Measurements from ENCODE around the gene ROR1.

ROR1 gene

GRCh38 chr1:64192290-64192689 is 418.5 kb downstream of the ROR1 start:
- DNase-seq (ENCODE audit: low spot score in 2 of 2) = no peak
- H3K4me1 ChIP-seq = no peaks in the 10 kb centered on the region
- in situ Hi-C loops (cut with MboI; ENCODE audit: low sequenced_read_pairs) = no loop called here

GRCh38 chr1:64194168-64195080 is 420.6 kb downstream of the ROR1 start:
- Histone ChIP-seq H3K9me3 (no peaks in the 10 kb centered on the region), H3K27me3 (ENCODE audit: low read depth) (no peaks in the 10 kb centered on the region; the same call in 1 of the 2 replicates), H3K4me3 (no peak overlapping the region), H3K36me3 (replicated peaks) (no peaks in the 10 kb centered on the region), H3K4me1 (no peaks in the 10 kb centered on the region)
- in situ Hi-C loops (cut with MboI; ENCODE audit: low sequenced_read_pairs) = no loop called here
- no peak for DNase-seq (ENCODE audit: low spot score in 2 of 2)

More at GRCh38 chr1:64192290-64192689, 418.5 kb downstream of the ROR1 start:
- Histone ChIP-seq H3K9me3 (no peaks in the 10 kb centered on the region), H3K36me3 (replicated peaks) (no peaks in the 10 kb centered on the region), H3K4me3 (no peak overlapping the region), H3K27me3 (ENCODE audit: low read depth) (no peaks in the 10 kb centered on the region; the same call in 1 of the 2 replicates)

GRCh38 chr1:64195081-64195395 is 421.2 kb downstream of the ROR1 start:
- no peaks in the 10 kb centered on the region for H3K36me3 ChIP-seq (replicated peaks)
- H3K27me3 ChIP-seq (ENCODE audit: low read depth) = no peaks in the 10 kb centered on the region; the same call in 1 of the 2 replicates
- in situ Hi-C loops (cut with MboI; ENCODE audit: low sequenced_read_pairs) = no loop called here
- no peak overlapping the region for H3K4me3 ChIP-seq
- no peak for DNase-seq (ENCODE audit: low spot score in 2 of 2)
- no peaks in the 10 kb centered on the region for H3K9me3 ChIP-seq
- no peaks in the 10 kb centered on the region for H3K4me1 ChIP-seq

GRCh38 chr1:64196074-64196870 is 422.5 kb downstream of the ROR1 start:
- no peak overlapping the region for H3K4me3 ChIP-seq
- H3K36me3 ChIP-seq (replicated peaks) = no peaks in the 10 kb centered on the region
- H3K4me1 ChIP-seq = no peaks in the 10 kb centered on the region
- in situ Hi-C loops (cut with MboI; ENCODE audit: low sequenced_read_pairs) = no loop called here
- no peaks in the 10 kb centered on the region for H3K9me3 ChIP-seq
- no peaks in the 10 kb centered on the region; the same call in 1 of the 2 replicates for H3K27me3 ChIP-seq (ENCODE audit: low read depth)
- DNase-seq (ENCODE audit: low spot score in 2 of 2) = no peak

GRCh38 chr1:64197076-64197475 is 423.3 kb downstream of the ROR1 start:
- in situ Hi-C loops (cut with MboI; ENCODE audit: low sequenced_read_pairs) = no loop called here

GRCh38 chr1:64199154-64199553 is 425.3 kb downstream of the ROR1 start:
- no peaks in the 10 kb centered on the region for H3K9me3 ChIP-seq
- no peak overlapping the region for H3K4me3 ChIP-seq
- no peak for DNase-seq (ENCODE audit: low spot score in 2 of 2)
- H3K36me3 ChIP-seq (replicated peaks) = no peaks in the 10 kb centered on the region
- H3K4me1 ChIP-seq = no peaks in the 10 kb centered on the region
- H3K27me3 ChIP-seq (ENCODE audit: low read depth) = no peaks in the 10 kb centered on the region; the same call in 1 of the 2 replicates
- in situ Hi-C loops (cut with MboI; ENCODE audit: low sequenced_read_pairs) = no loop called here

More at GRCh38 chr1:64197076-64197475, 423.3 kb downstream of the ROR1 start:
- Histone ChIP-seq H3K36me3 (replicated peaks) (no peaks in the 10 kb centered on the region), H3K9me3 (no peaks in the 10 kb centered on the region), H3K4me3 (no peak overlapping the region), H3K27me3 (ENCODE audit: low read depth) (no peaks in the 10 kb centered on the region; the same call in 1 of the 2 replicates), H3K4me1 (no peaks in the 10 kb centered on the region)
- DNase-seq (ENCODE audit: low spot score in 2 of 2) = no peak

GRCh38 chr1:64200064-64200463 is 426.2 kb downstream of the ROR1 start:
- Histone ChIP-seq H3K4me1 (no peaks in the 10 kb centered on the region), H3K27me3 (ENCODE audit: low read depth) (no peaks in the 10 kb centered on the region), H3K4me3 (no peak overlapping the region), H3K9me3 (no peaks in the 10 kb centered on the region), H3K36me3 (replicated peaks) (no peaks in the 10 kb centered on the region)
- in situ Hi-C loops (cut with MboI; ENCODE audit: low sequenced_read_pairs) = no loop called here
- no peak for DNase-seq (ENCODE audit: low spot score in 2 of 2)

- no peak for DNase-seq (ENCODE audit: low spot score in 2 of 2)
- in situ Hi-C loops (cut with MboI; ENCODE audit: low sequenced_read_pairs) = no loop called here
Measured at GRCh38 chr1:64203420-64203819, 429.6 kb downstream of the ROR1 start, which contains the start of gene UBE2U. Gene UBE2U, plus strand, starts transcription at chr1:64203623. Its CDS starts 428 bp downstream, at chr1:64204051.

GRCh38 chr1:64209221-64209620 is 435.4 kb downstream of the ROR1 start:
- no peaks in the 10 kb centered on the region for H3K36me3 ChIP-seq (replicated peaks)
- H3K27me3 ChIP-seq (ENCODE audit: low read depth) = peaks cover 21% of the 10 kb centered on the region
- H3K9me3 ChIP-seq = no peaks in the 10 kb centered on the region
- H3K4me3 ChIP-seq = no peak overlapping the region
- in situ Hi-C loops (cut with MboI; ENCODE audit: low sequenced_read_pairs) = no loop called here
- H3K4me1 ChIP-seq = no peaks in the 10 kb centered on the region
- DNase-seq (ENCODE audit: low spot score in 2 of 2) = no peak

More at GRCh38 chr1:64203420-64203819, 429.6 kb downstream of the ROR1 start, which contains the start of gene UBE2U:
- H3K27me3 ChIP-seq (ENCODE audit: low read depth) = peaks cover 11% of the 10 kb centered on the region
- no peaks in the 10 kb centered on the region for H3K36me3 ChIP-seq (replicated peaks)
- no peaks in the 10 kb centered on the region for H3K4me1 ChIP-seq
- no peaks in the 10 kb centered on the region for H3K9me3 ChIP-seq
- no peak within 1 kb of the TSS for H3K4me3 ChIP-seq

- Histone ChIP-seq H3K4me3 (no peak overlapping the region), H3K4me1 (no peaks in the 10 kb centered on the region), H3K9me3 (no peaks in the 10 kb centered on the region), H3K27me3 (ENCODE audit: low read depth) (peaks cover 12% of the 10 kb centered on the region), H3K36me3 (replicated peaks) (no peaks in the 10 kb centered on the region)
- no peak for DNase-seq (ENCODE audit: low spot score in 2 of 2)
- in situ Hi-C loops (cut with MboI; ENCODE audit: low sequenced_read_pairs) = no loop called here
Measured at GRCh38 chr1:64212031-64212430, 438.2 kb downstream of the ROR1 start.

- Histone ChIP-seq H3K36me3 (replicated peaks) (no peaks in the 10 kb centered on the region), H3K9me3 (no peaks in the 10 kb centered on the region), H3K27me3 (ENCODE audit: low read depth) (peaks cover 13% of the 10 kb centered on the region), H3K4me1 (no peaks in the 10 kb centered on the region), H3K4me3 (no peak overlapping the region)
- in situ Hi-C loops (cut with MboI; ENCODE audit: low sequenced_read_pairs) = no loop called here
- DNase-seq (ENCODE audit: low spot score in 2 of 2) = no peak
Measured at GRCh38 chr1:64215576-64215975, 441.8 kb downstream of the ROR1 start.

GRCh38 chr1:64220241-64220640 is 446.4 kb downstream of the ROR1 start:
- no peak for DNase-seq (ENCODE audit: low spot score in 2 of 2)
- in situ Hi-C loops (cut with MboI; ENCODE audit: low sequenced_read_pairs) = no loop called here
- Histone ChIP-seq H3K4me1 (no peaks in the 10 kb centered on the region), H3K9me3 (no peaks in the 10 kb centered on the region), H3K27me3 (ENCODE audit: low read depth) (peaks cover 4% of the 10 kb centered on the region), H3K36me3 (replicated peaks) (no peaks in the 10 kb centered on the region), H3K4me3 (no peak overlapping the region)

- H3K4me3 ChIP-seq = no peak overlapping the region
- in situ Hi-C loops (cut with MboI; ENCODE audit: low sequenced_read_pairs) = no loop called here
- peaks cover 11% of the 10 kb centered on the region for H3K27me3 ChIP-seq (ENCODE audit: low read depth)
- H3K9me3 ChIP-seq = no peaks in the 10 kb centered on the region
- H3K36me3 ChIP-seq (replicated peaks) = no peaks in the 10 kb centered on the region
- H3K4me1 ChIP-seq = no peaks in the 10 kb centered on the region
- DNase-seq (ENCODE audit: low spot score in 2 of 2) = no peak
Measured at GRCh38 chr1:64223329-64224151, 449.7 kb downstream of the ROR1 start.

All from HAP-1 (cell line).